M059J (cell line): ENCODE data around the gene AUNIP. TPM values are rescaled to one million over a fixed set of nuclear protein-coding genes. Genes with fewer than 3 reads are reported as not detected.
A peak's percentile ranks its signal among the peaks of the same experiment; 100 is the strongest.

Experiments used
- DNase-seq: peaks from one replicate; pipeline ENCODE4 v3.0.0-alpha.2; 2012; ENCODE audit warnings: low read depth
- total RNA-seq: library from RNA; depleted of rRNA; stranded (reverse); fragments of >200 nt; shearing (Covaris generic); gene quantifications from 2 replicates; pipeline ENCODE4 v1.2.3, GENCODE V29; 2014

AUNIP gene
- total RNA-seq, 1 experiment from 2014 or later: 9.1 TPM

GRCh38 chr1:25809283-25809926 lies 49.9 kb downstream of the AUNIP start:
- DNase-seq: no peak

- DNase-seq: no peak
Measured at GRCh38 chr1:25808481-25809244, 50.6 kb downstream of the AUNIP start.

GRCh38 chr1:25807480-25808390 lies 51.5 kb downstream of the AUNIP start:
- DNase-seq: no peak

GRCh38 chr1:25806418-25806817 lies 52.8 kb downstream of the AUNIP start:
- DNase-seq: no peak

- DNase-seq: no peak
Measured at GRCh38 chr1:25805863-25806225, 53.4 kb downstream of the AUNIP start.

- DNase-seq: no peak
Measured at GRCh38 chr1:25804964-25805862, 54.0 kb downstream of the AUNIP start.

- no peak for DNase-seq
Measured at GRCh38 chr1:25804244-25804963, 54.9 kb downstream of the AUNIP start.

GRCh38 chr1:25803368-25803767 lies 55.9 kb downstream of the AUNIP start:
- no peak for DNase-seq

- no peak for DNase-seq
Measured at GRCh38 chr1:25802915-25803314, 56.3 kb downstream of the AUNIP start.

GRCh38 chr1:25800703-25801377 lies 58.4 kb downstream of the AUNIP start:
- no peak for DNase-seq

GRCh38 chr1:25799935-25800702 lies 59.1 kb downstream of the AUNIP start, which contains the start of gene SELENON:
SELENON (plus strand) TSS chr1:25800193; CDS start chr1:25800231, 38 bp downstream.
- peak; percentile 50 for DNase-seq

GRCh38 chr1:25799352-25799934 lies 59.8 kb downstream of the AUNIP start:
- no peak for DNase-seq

- DNase-seq: no peak
Measured at GRCh38 chr1:25798666-25799351, 60.4 kb downstream of the AUNIP start.

- DNase-seq: peak; percentile 38
Measured at GRCh38 chr1:25797939-25798338, 61.3 kb downstream of the AUNIP start.

GRCh38 chr1:25796811-25797458 lies 62.3 kb downstream of the AUNIP start:
- DNase-seq: peak; percentile 76

GRCh38 chr1:25795946-25796810 lies 63.1 kb downstream of the AUNIP start:
- no peak for DNase-seq

GRCh38 chr1:25795211-25795610 lies 64.0 kb downstream of the AUNIP start:
- DNase-seq: peak; percentile 66
